Endothelial cell of umbilical vein (primary cell): ENCODE results near the gene ZNF580. TPM values are rescaled to one million over a fixed set of nuclear protein-coding genes. Genes with fewer than 3 reads are reported as not detected.

Experiments
- BruUV-seq: library from RNA; stranded (reverse); fragments of 400-500 nt; replicated peaks from 2 replicates; lab custom pipeline; 2021; lab: Mats Ljungman, UMichigan
- CTCF ChIA-PET: fragments of 300-600, 350-600 bp; sonication (Branson Sonifier 250); formaldehyde crosslinking; loops from one replicate; lab custom pipeline; 2021; ENCODE audit warnings: antibody characterized with exemption, inconsistent platforms; lab: Charles Lee
- POLR2A ChIA-PET: fragments of 300-600, 350-600 bp; sonication (Branson Sonifier 250); formaldehyde crosslinking; loops from one replicate; lab custom pipeline; 2021; ENCODE audit warnings: antibody characterized with exemption, inconsistent platforms; lab: Charles Lee
- DNase-seq: peaks from one replicate; pipeline ENCODE4 v3.0.0-alpha.2; 2011; ENCODE audit warnings: low read depth, low spot score
- FAIRE-seq: peaks from 2 replicates; lab custom pipeline; 2011; peaks lifted over from hg19 to GRCh38; lab: Jason Lieb, UNC
- H2AFZ ChIP-seq: 2 replicates; pipeline ENCODE4 v1.6.0; 2012; ENCODE audit warnings: low read depth, low read length, control low read depth, inconsistent platforms
- H3K27ac ChIP-seq: 2 replicates; pipeline ENCODE4 v1.5.1; 2011; ENCODE audit warnings: low read depth, mild to moderate bottlenecking, control low read depth, low read length, moderate library complexity; ENCODE audit not compliant: insufficient read depth
- H3K27me3 ChIP-seq, 2 experiments: 2 replicates each; pipeline versions ENCODE4 v1.6.0 to v1.6.1; 2011; ENCODE audit warnings: low read length in 2 of 2, mixed read lengths in 1 of 2; ENCODE audit not compliant: control insufficient read depth in 2 of 2, insufficient read depth in 2 of 2
- H3K36me3 ChIP-seq, 2 experiments: 2 replicates in 1 of 2; 3 replicates in 1 of 2; pipeline ENCODE4 v1.5.1; 2011; ENCODE audit warnings: low read length in 2 of 2, mild to moderate bottlenecking in 1 of 2, moderate library complexity in 1 of 2; ENCODE audit not compliant: control insufficient read depth in 2 of 2, insufficient read depth in 2 of 2; ENCODE audit errors: extremely low read depth in 1 of 2
- H3K4me1 ChIP-seq: 3 replicates; pipeline ENCODE4 v1.5.1; 2011; ENCODE audit warnings: mild to moderate bottlenecking, low read length; ENCODE audit not compliant: control insufficient read depth, insufficient read depth; ENCODE audit errors: extremely low read depth
- H3K4me2 ChIP-seq: 2 replicates; pipeline ENCODE4 v1.6.1; 2011; ENCODE audit warnings: low read length, control low read depth, mixed read lengths; ENCODE audit not compliant: insufficient read depth
- H3K4me3 ChIP-seq, 3 experiments: fragments of 200-600 bp in 1 of 3; sonication (generic), shearing (Covaris generic) in 1 of 3; replicated peaks in 1 of 3; 2 replicates each; pipeline ENCODE4 v1.5.1; 2011 to 2016; ENCODE audit warnings: control low read depth in 3 of 3, low read length in 3 of 3, mild to moderate bottlenecking in 2 of 3, inconsistent platforms in 1 of 3, low read depth in 1 of 3, moderate library complexity in 1 of 3; ENCODE audit not compliant: insufficient read depth in 1 of 3
- H3K79me2 ChIP-seq: 2 replicates; pipeline ENCODE4 v1.6.0; 2012; ENCODE audit warnings: low read length, inconsistent platforms; ENCODE audit not compliant: control insufficient read depth, insufficient read depth
- H3K9ac ChIP-seq: replicated peaks from 2 replicates; pipeline ENCODE3; 2011; ENCODE audit warnings: low read length, control low read depth; ENCODE audit not compliant: insufficient read depth; ENCODE audit errors: extremely low read depth
- H3K9me1 ChIP-seq: replicated peaks from 3 replicates; pipeline ENCODE4 v1.6.0; 2011; ENCODE audit warnings: mild to moderate bottlenecking, low read length; ENCODE audit not compliant: control insufficient read depth, insufficient read depth; ENCODE audit errors: extremely low read depth
- H3K9me3 ChIP-seq: replicated peaks from 2 replicates; pipeline ENCODE4 v1.5.1; 2012; ENCODE audit warnings: low read length, inconsistent platforms; ENCODE audit not compliant: control insufficient read depth, insufficient read depth
- H4K20me1 ChIP-seq: replicated peaks from 2 replicates; pipeline ENCODE3; 2011; ENCODE audit warnings: mild to moderate bottlenecking, low read length; ENCODE audit not compliant: control insufficient read depth, insufficient read depth; ENCODE audit errors: extremely low read depth
- EZH2 ChIP-seq: IDR thresholded peaks from 2 replicates; pipeline ENCODE4 v1.6.1; 2012; ENCODE audit warnings: borderline replicate concordance, low read depth, mild to moderate bottlenecking, moderate library complexity, low read length, inconsistent platforms; ENCODE audit not compliant: severe bottlenecking
- FOS ChIP-seq: IDR thresholded peaks from 2 replicates; pipeline ENCODE4 v1.6.1; 2011; ENCODE audit warnings: mild to moderate bottlenecking, low read length, moderate library complexity, borderline replicate concordance; ENCODE audit not compliant: insufficient read depth
- GATA2 ChIP-seq: IDR thresholded peaks from 2 replicates; pipeline ENCODE4 v1.7.0; 2011; ENCODE audit warnings: low read depth, mild to moderate bottlenecking, moderate library complexity, mixed read lengths, low read length; ENCODE audit not compliant: insufficient read length, insufficient read depth
- JUN ChIP-seq: IDR thresholded peaks from 2 replicates; pipeline ENCODE4 v1.6.1; 2011; ENCODE audit warnings: borderline replicate concordance, low read depth; ENCODE audit not compliant: insufficient read length, insufficient read depth
- MYC ChIP-seq: IDR thresholded peaks from one replicate; pipeline ENCODE4 v1.6.1; 2011; ENCODE audit warnings: mild to moderate bottlenecking, low read depth, low read length
- POLR2A ChIP-seq: IDR thresholded peaks from 2 replicates; pipeline ENCODE4 v1.6.1; 2012; ENCODE audit warnings: low read depth, mild to moderate bottlenecking, control low read depth, low read length
- POLR2AphosphoS5 ChIP-seq: IDR thresholded peaks from 2 replicates; pipeline ENCODE4 v1.6.1; 2012; ENCODE audit warnings: low read depth, mild to moderate bottlenecking, control low read depth, low read length, moderate library complexity; ENCODE audit not compliant: insufficient read depth
- dilution Hi-C: fragments of 300-500 bp; cut with MboI; formaldehyde crosslinking; loops from one replicate; pipeline ENCODE4 v1.15.0; 2019; ENCODE audit warnings: low sequenced_read_pairs; ENCODE audit not compliant: extremely low pct_ligation_motif_present
- intact Hi-C: fragments of 100-400 bp; cut with micrococcal nuclease; formaldehyde crosslinking; loops from one replicate; pipeline ENCODE4 v1.10.0; 2022
- polyA plus RNA-seq, 4 experiments: library from polyadenylated mRNA; depleted of rRNA in 3 of 4; stranded (reverse) in 3 of 4; unstranded in 1 of 4; fragments of >200 nt; gene quantifications; 2 replicates each; pipeline versions ENCODE4 v1.2.1 to v1.2.3, GENCODE V29; 2011 to 2012; ENCODE audit warnings: missing spikeins in 1 of 4
- total RNA-seq: library from RNA; stranded (reverse); gene quantifications from 2 replicates; pipeline ENCODE4 v1.2.3, GENCODE V29; 2021
- TF ChIP-seq, protein P1 (sequence below): IDR thresholded peaks from 2 replicates; pipeline ENCODE4 v1.6.1; 2011; ENCODE audit not compliant: insufficient read depth, insufficient read length
- TF ChIP-seq, protein P2 (sequence below), 2 donors: IDR thresholded peaks; 1 replicate in 1 of 2; 2 replicates in 1 of 2; pipeline ENCODE4 v1.5.1; 2011; ENCODE audit warnings: low read length in 2 of 2, mild to moderate bottlenecking in 2 of 2, moderate library complexity in 2 of 2, control low read depth in 1 of 2, inconsistent platforms in 1 of 2, low read depth in 1 of 2; ENCODE audit not compliant: insufficient read depth in 1 of 2; ENCODE audit errors: extremely low read depth in 1 of 2

Gene ZNF580
- total and polyA plus RNA-seq, 2 donors (not counting 3 experiments of a cell fraction or from before 2014, with no cell fraction given), result 13.7 to 41.1 TPM

DNA sequence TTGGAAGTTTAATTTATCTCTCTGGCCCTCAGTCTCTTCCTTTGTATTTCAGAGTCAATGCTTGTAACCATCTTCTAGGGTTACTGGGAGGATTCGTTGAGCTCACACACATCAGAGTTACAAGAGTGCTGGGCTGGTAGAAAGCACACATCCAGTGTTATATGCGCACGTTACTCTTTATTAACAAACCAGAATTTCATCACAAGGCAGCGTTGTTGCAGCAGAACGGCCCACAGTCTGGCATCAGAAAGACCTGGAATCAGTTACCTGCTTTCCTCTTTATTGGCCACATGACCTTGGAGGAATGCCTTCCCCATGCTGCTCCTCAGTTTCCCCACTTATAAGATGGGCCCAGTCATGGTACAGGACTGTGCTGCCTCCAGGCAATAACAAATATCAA is 31.5 kb upstream of the ZNF580 start:
- Histone ChIP-seq H3K27me3 (no peaks in the 10 kb centered on the region), H3K36me3 (peaks cover 0 to 7% of the 10 kb centered on the region in 2 experiments), H3K79me2 (peaks cover 29% of the 10 kb centered on the region), H4K20me1 (no peaks in the 10 kb centered on the region), H3K4me2 (no peak overlapping the region), H3K4me1 (peaks cover 13% of the 10 kb centered on the region), H2AFZ (no peak overlapping the region), H3K9me3 (no peaks in the 10 kb centered on the region), H3K9me1 (no peaks in the 10 kb centered on the region), H3K4me3 (no peak overlapping the region), H3K27ac (no peak overlapping the region), H3K9ac (no peak overlapping the region)
- dilution Hi-C loops, result loop anchor here (10.0 kb wide), 1 partner anchor 95 kb away; no protein-coding TSS in a partner anchor
- CTCF ChIA-PET, result interaction anchor here (0.6 kb wide), 1 partner anchor 9 kb away, joined by 3 read pairs; no protein-coding TSS in a partner anchor
- DNase-seq (no peak), FAIRE-seq (no peak)
- BruUV-seq, result no TSS peak
- intact Hi-C loops, result loop anchor here (5.0 to 10.0 kb wide), 3 partner anchors 147 to 355 kb away; partner anchors contain the start of genes C19orf85, ISOC2, PPP6R1 and RPL28
- POLR2A ChIA-PET, result interaction anchor here (0.6 kb wide), 1 partner anchor 133 kb away, joined by 3 read pairs; the partner anchor contains the start of gene ZNF628
- no peak for TF ChIP-seq EZH2
- no peak for TF ChIP-seq GATA2
- no peak for TF ChIP-seq JUN
- TF ChIP-seq POLR2AphosphoS5, result no peak
- TF ChIP-seq, protein P1, sequence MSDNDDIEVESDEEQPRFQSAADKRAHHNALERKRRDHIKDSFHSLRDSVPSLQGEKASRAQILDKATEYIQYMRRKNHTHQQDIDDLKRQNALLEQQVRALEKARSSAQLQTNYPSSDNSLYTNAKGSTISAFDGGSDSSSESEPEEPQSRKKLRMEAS, result no peak
- TF ChIP-seq, protein P2, sequence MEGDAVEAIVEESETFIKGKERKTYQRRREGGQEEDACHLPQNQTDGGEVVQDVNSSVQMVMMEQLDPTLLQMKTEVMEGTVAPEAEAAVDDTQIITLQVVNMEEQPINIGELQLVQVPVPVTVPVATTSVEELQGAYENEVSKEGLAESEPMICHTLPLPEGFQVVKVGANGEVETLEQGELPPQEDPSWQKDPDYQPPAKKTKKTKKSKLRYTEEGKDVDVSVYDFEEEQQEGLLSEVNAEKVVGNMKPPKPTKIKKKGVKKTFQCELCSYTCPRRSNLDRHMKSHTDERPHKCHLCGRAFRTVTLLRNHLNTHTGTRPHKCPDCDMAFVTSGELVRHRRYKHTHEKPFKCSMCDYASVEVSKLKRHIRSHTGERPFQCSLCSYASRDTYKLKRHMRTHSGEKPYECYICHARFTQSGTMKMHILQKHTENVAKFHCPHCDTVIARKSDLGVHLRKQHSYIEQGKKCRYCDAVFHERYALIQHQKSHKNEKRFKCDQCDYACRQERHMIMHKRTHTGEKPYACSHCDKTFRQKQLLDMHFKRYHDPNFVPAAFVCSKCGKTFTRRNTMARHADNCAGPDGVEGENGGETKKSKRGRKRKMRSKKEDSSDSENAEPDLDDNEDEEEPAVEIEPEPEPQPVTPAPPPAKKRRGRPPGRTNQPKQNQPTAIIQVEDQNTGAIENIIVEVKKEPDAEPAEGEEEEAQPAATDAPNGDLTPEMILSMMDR (IDR thresholded peaks at IDR 0.05; ENCODE audit: extremely low read depth in 1 of 2, insufficient read depth in 1 of 2, low read depth in 1 of 2, low read length in 2 of 2), result no peak
- no peak for TF ChIP-seq FOS
- TF ChIP-seq MYC, result no peak
- no peak for TF ChIP-seq POLR2A
